RWPE2 (cell line): ENCODE results near the gene AKT1S1.

Experiments used
- ATAC-seq: fragments of 200-7000 bp; cut with Tn5 transposase; 3 replicates; pipeline ENCODE4 v1.9.1; 2021; ENCODE audit warnings: low read depth
- DNase-seq: peaks from one replicate; pipeline ENCODE4 v3.0.0-alpha.2; 2020; ENCODE audit warnings: low spot score
- H3K27ac ChIP-seq: fragments of 450-650 bp; 2 replicates; pipeline ENCODE4 v1.5.1; 2017; ENCODE audit warnings: mild to moderate bottlenecking; ENCODE audit not compliant: poor library complexity, severe bottlenecking
- H3K27me3 ChIP-seq: fragments of 250-450 bp; sonication (Bioruptor Pico); 2 replicates; pipeline ENCODE4 v1.5.1; 2021; ENCODE audit warnings: mild to moderate bottlenecking, moderate library complexity; ENCODE audit not compliant: insufficient read depth, poor library complexity, severe bottlenecking
- H3K36me3 ChIP-seq: fragments of 250-450 bp; sonication (Bioruptor Pico); 2 replicates; pipeline ENCODE4 v1.5.1; 2020; ENCODE audit warnings: low read depth, mild to moderate bottlenecking, moderate library complexity
- H3K4me1 ChIP-seq: fragments of 250-450 bp; sonication (Bioruptor Pico); 2 replicates; pipeline ENCODE4 v1.5.1; 2021; ENCODE audit warnings: mild to moderate bottlenecking, moderate library complexity; ENCODE audit not compliant: insufficient read depth, poor library complexity, severe bottlenecking
- H3K4me3 ChIP-seq: fragments of 250-450 bp; sonication (Bioruptor Pico); 2 replicates; pipeline ENCODE4 v1.5.1; 2021; ENCODE audit warnings: mild to moderate bottlenecking, moderate library complexity; ENCODE audit not compliant: severe bottlenecking
- H3K9me3 ChIP-seq: fragments of 250-450 bp; sonication (Bioruptor Pico); 2 replicates; pipeline ENCODE4 v1.5.1; 2021; ENCODE audit warnings: mild to moderate bottlenecking, moderate library complexity; ENCODE audit not compliant: severe bottlenecking
- CTCF ChIP-seq: fragments of 450-650 bp; IDR thresholded peaks from one replicate; pipeline ENCODE4 v1.5.1; 2017; ENCODE audit warnings: mild to moderate bottlenecking, moderate library complexity; ENCODE audit not compliant: poor library complexity, severe bottlenecking

The AKT1S1 gene

GRCh38 chr19:49846408-49846807 is 30.7 kb downstream of the AKT1S1 start:
- Histone ChIP-seq H3K36me3 (no peaks in the 10 kb centered on the region), H3K9me3 (no peaks in the 10 kb centered on the region), H3K4me3 (no peak overlapping the region), H3K27ac (no peak overlapping the region), H3K4me1 (peaks cover 12% of the 10 kb centered on the region), H3K27me3 (no peaks in the 10 kb centered on the region)
- ATAC-seq, result no peak
- DNase-seq, result no peak
- no peak for TF ChIP-seq CTCF

- no peaks in the 10 kb centered on the region for H3K27me3 ChIP-seq
- ATAC-seq (no peak), DNase-seq (no peak)
- no peak overlapping the region for H3K4me3 ChIP-seq
- no peak for TF ChIP-seq CTCF
- H3K9me3 ChIP-seq, result no peaks in the 10 kb centered on the region
- peaks cover 3% of the 10 kb centered on the region; the same call in 1 of the 2 replicates for H3K36me3 ChIP-seq
- H3K27ac ChIP-seq, result no peak overlapping the region
- peaks cover 12% of the 10 kb centered on the region for H3K4me1 ChIP-seq
Measured at GRCh38 chr19:49845414-49845813, 31.7 kb downstream of the AKT1S1 start.

- H3K4me1 ChIP-seq, result peaks cover 12% of the 10 kb centered on the region
- no peak overlapping the region for H3K4me3 ChIP-seq
- H3K9me3 ChIP-seq, result no peaks in the 10 kb centered on the region
- TF ChIP-seq CTCF, result no peak
- H3K36me3 ChIP-seq, result peaks cover 12% of the 10 kb centered on the region; the same call in 1 of the 2 replicates
- no peak for DNase-seq
- H3K27ac ChIP-seq, result no peak overlapping the region
- H3K27me3 ChIP-seq, result no peaks in the 10 kb centered on the region
- ATAC-seq, result no peak
Measured at GRCh38 chr19:49844138-49845095, 32.7 kb downstream of the AKT1S1 start.

- no peak for ATAC-seq
- Histone ChIP-seq H3K27ac (no peak overlapping the region), H3K4me3 (no peak overlapping the region), H3K27me3 (no peaks in the 10 kb centered on the region), H3K36me3 (peaks cover 21% of the 10 kb centered on the region; the same call in 1 of the 2 replicates), H3K4me1 (peaks cover 5% of the 10 kb centered on the region), H3K9me3 (no peaks in the 10 kb centered on the region)
- no peak for TF ChIP-seq CTCF
- DNase-seq, result no peak
Measured at GRCh38 chr19:49843265-49843664, 33.9 kb downstream of the AKT1S1 start.
